Mucosa of descending colon (tissue), 3 donors: Measurements from ENCODE around the gene TRAF3. TPM values are rescaled to one million over a fixed set of nuclear protein-coding genes. Genes with fewer than 3 reads are reported as not detected.
A peak's percentile ranks its signal among the peaks of the same experiment; 100 is the strongest.
"Not testable (repeated sequence)": the region's sequence is repeated elsewhere in the genome, so short reads cannot be mapped to it uniquely, and the experiment has no call there.

Experiments
- ATAC-seq: fragments of 200-7000 bp; cut with Tn5 transposase; one replicate; pipeline ENCODE4 v1.9.1; 2020; ENCODE audit warnings: mild to moderate bottlenecking, moderate library complexity
- DNase-seq, 3 donors: peaks; one replicate each; pipeline ENCODE4 v3.0.0-alpha.2; 2020
- H3K36me3 ChIP-seq: fragments of 200-600 bp; one replicate; pipeline ENCODE4 v1.8.0; 2021; ENCODE audit warnings: low read depth, mild to moderate bottlenecking
- H3K4me1 ChIP-seq: fragments of 200-600 bp; one replicate; pipeline ENCODE4 v1.8.0; 2021; ENCODE audit warnings: low read depth, mild to moderate bottlenecking
- H3K4me3 ChIP-seq: fragments of 200-600 bp; one replicate; pipeline ENCODE4 v1.8.0; 2021; ENCODE audit warnings: mild to moderate bottlenecking
- H3K9me3 ChIP-seq: fragments of 200-600 bp; one replicate; pipeline ENCODE4 v1.8.0; 2021; ENCODE audit warnings: mild to moderate bottlenecking
- CTCF ChIP-seq: fragments of 200-600 bp; IDR thresholded peaks from one replicate; pipeline ENCODE4 v1.8.0; 2022; ENCODE audit warnings: antibody characterized with exemption, mild to moderate bottlenecking
- intact Hi-C, 2 donors: fragments of 100-400 bp; cut with DNase I in 1 of 2; cut with micrococcal nuclease in 1 of 2; formaldehyde crosslinking; loops; one replicate each; pipeline versions ENCODE4 v1.11.0 to v1.11.1; 2022; cut with DNase I, micrococcal nuclease
- total RNA-seq, 3 donors: library from RNA; stranded (reverse); fragmentation: NEBNext Ultra II Directional in 2 of 3; extraction: Animal tissue kit (Norgen Biotek cat#: 25700) in 2 of 3; gene quantifications; one replicate each; pipeline versions ENCODE4 v1.2.1 to v1.2.4, GENCODE V29; 2021 to 2023
- donor health status: DM: no; HTN: no; CAD: no; lungs with moderate emphysema.
- donor health status: DM: no; HTN: no; CAD: no.
- donor health status: DM: no; HTN: yes; CAD: no.

Gene TRAF3
- total RNA-seq, 3 donors from 2014 or later, result 20.9 to 36.0 (median 21.3) TPM

GRCh38 chr14:102822311-102822863, 45.1 kb downstream of the TRAF3 start:
- DNase-seq, result no peak
- no peaks in the 10 kb centered on the region for H3K9me3 ChIP-seq
- no peaks in the 10 kb centered on the region for H3K36me3 ChIP-seq
- ATAC-seq, result no peak
- no peak for TF ChIP-seq CTCF
- intact Hi-C loops, result no loop called here
- no peak overlapping the region for H3K4me3 ChIP-seq
- peaks cover 17% of the 10 kb centered on the region for H3K4me1 ChIP-seq

- peaks cover 17% of the 10 kb centered on the region for H3K4me1 ChIP-seq
- H3K9me3 ChIP-seq, H3K36me3 ChIP-seq, DNase-seq, H3K4me3 ChIP-seq, intact Hi-C loops, ATAC-seq: not testable (repeated sequence)
Measured at GRCh38 chr14:102822887-102823286, 45.6 kb downstream of the TRAF3 start.

- Histone ChIP-seq H3K9me3 (no peaks in the 10 kb centered on the region), H3K36me3 (no peaks in the 10 kb centered on the region)
Measured at GRCh38 chr14:102823546-102823945, 46.3 kb downstream of the TRAF3 start.

GRCh38 chr14:102824832-102825231, 47.6 kb downstream of the TRAF3 start:
- no peak for TF ChIP-seq CTCF
- H3K36me3 ChIP-seq, result no peaks in the 10 kb centered on the region
- peaks cover 10% of the 10 kb centered on the region for H3K4me1 ChIP-seq
- H3K9me3 ChIP-seq, result no peaks in the 10 kb centered on the region
- DNase-seq (no peak), ATAC-seq (peak; percentile 18)
- no peak overlapping the region for H3K4me3 ChIP-seq
- intact Hi-C loops, result no loop called here

More at GRCh38 chr14:102823546-102823945, 46.3 kb downstream of the TRAF3 start:
- Histone ChIP-seq H3K4me1 (peaks cover 17% of the 10 kb centered on the region), H3K4me3 (no peak overlapping the region)
- DNase-seq (no peak), ATAC-seq (no peak)
- intact Hi-C loops, result no loop called here
- no peak for TF ChIP-seq CTCF

- TF ChIP-seq CTCF, result no peak
Measured at GRCh38 chr14:102825307-102826095, 48.3 kb downstream of the TRAF3 start.

GRCh38 chr14:102826161-102826560, 48.9 kb downstream of the TRAF3 start:
- no peak for DNase-seq
- Histone ChIP-seq H3K4me1 (peaks cover 4% of the 10 kb centered on the region), H3K36me3 (no peaks in the 10 kb centered on the region), H3K4me3 (no peak overlapping the region), H3K9me3 (no peaks in the 10 kb centered on the region)
- TF ChIP-seq CTCF, result no peak
- ATAC-seq, result no peak
- intact Hi-C loops, result no loop called here

More at GRCh38 chr14:102825307-102826095, 48.3 kb downstream of the TRAF3 start:
- no peaks in the 10 kb centered on the region for H3K36me3 ChIP-seq
- intact Hi-C loops, result no loop called here
- H3K4me1 ChIP-seq, result peaks cover 8% of the 10 kb centered on the region
- H3K9me3 ChIP-seq, result no peaks in the 10 kb centered on the region
- DNase-seq (no peak), ATAC-seq (no peak)
- H3K4me3 ChIP-seq, result no peak overlapping the region
